Fibroblast of villous mesenchyme (primary cell): Measurements from ENCODE around the gene TFF2. TPM values are rescaled to one million over a fixed set of nuclear protein-coding genes. Genes with fewer than 3 reads are reported as not detected.

Experiments
- DNase-seq: peaks from one replicate; pipeline ENCODE4 v3.0.0-alpha.2; 2010; ENCODE audit warnings: low read depth
- H3K4me3 ChIP-seq: 2 replicates; pipeline ENCODE4 v1.5.1; 2011; ENCODE audit warnings: low read depth, mild to moderate bottlenecking, low read length
- CTCF ChIP-seq: IDR thresholded peaks from 2 replicates; pipeline ENCODE4 v1.5.1; 2012; ENCODE audit warnings: low read depth, mild to moderate bottlenecking, low read length; ENCODE audit not compliant: insufficient read depth
- total RNA-seq: library from RNA; depleted of rRNA; stranded (reverse); fragments of >200 nt; gene quantifications from 2 replicates; pipeline ENCODE4 v1.2.3, GENCODE V29; 2012

Gene TFF2
- total RNA-seq, 1 donor, result not detected

- DNase-seq, result peak; percentile 3
- no peak for TF ChIP-seq CTCF
- H3K4me3 ChIP-seq, result no peak overlapping the region
These were observed 14.7 kb downstream of the TFF2 start for GRCh38 chr21:42336054-42336453.

GRCh38 chr21:42332557-42333317, 18.1 kb downstream of the TFF2 start:
- H3K4me3 ChIP-seq, result no peak overlapping the region
- DNase-seq, result no peak
- no peak for TF ChIP-seq CTCF

- DNase-seq, result no peak
- H3K4me3 ChIP-seq, result no peak overlapping the region
- no peak for TF ChIP-seq CTCF
These were observed 19.1 kb downstream of the TFF2 start for GRCh38 chr21:42331660-42332059.

- no peak for TF ChIP-seq CTCF
These were observed 20.1 kb downstream of the TFF2 start for GRCh38 chr21:42330380-42331371.

GRCh38 chr21:42324896-42325295, 25.9 kb downstream of the TFF2 start:
- no peak for DNase-seq
- TF ChIP-seq CTCF, result no peak
- no peak overlapping the region for H3K4me3 ChIP-seq

More at GRCh38 chr21:42330380-42331371, 20.1 kb downstream of the TFF2 start:
- no peak for DNase-seq
- H3K4me3 ChIP-seq, result no peak overlapping the region

- DNase-seq, result no peak
- no peak overlapping the region for H3K4me3 ChIP-seq
- TF ChIP-seq CTCF, result no peak
These were observed 28.9 kb downstream of the TFF2 start for GRCh38 chr21:42321845-42322244.
